Measurements from ENCODE around the gene SDK2. TPM values are rescaled to one million over a fixed set of nuclear protein-coding genes. Genes with fewer than 3 reads are reported as not detected.

Gene SDK2
- polyA plus RNA-seq, 2 of the 4 experiments (the other 2 are of a cell fraction), result 0.36 to 0.57 TPM

DNA sequence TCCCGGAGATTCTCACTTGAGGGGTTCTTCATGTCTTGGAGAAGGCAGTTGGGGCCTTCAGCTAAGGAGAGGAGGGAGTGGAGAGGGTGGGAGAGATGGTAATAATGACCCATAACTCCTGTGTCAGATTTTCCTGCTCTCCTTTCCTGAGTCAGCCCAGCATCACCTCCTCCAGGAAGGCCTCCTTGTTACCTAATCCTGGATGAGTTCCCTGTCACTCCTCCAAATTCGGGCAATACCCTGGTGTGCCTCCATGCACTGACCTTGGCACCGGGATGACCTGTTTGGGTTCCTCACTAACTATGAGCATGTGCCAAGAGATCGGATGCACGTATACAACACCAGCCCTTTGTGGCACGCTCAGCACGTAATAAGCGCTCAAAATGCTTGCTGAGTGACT lies 38.8 kb downstream of the SDK2 start:
- H3K4me3 ChIP-seq, result no peak overlapping the region
- CTCF ChIA-PET, result interaction anchor here (0.9 kb wide), 1 partner anchor 11 kb away, joined by 3 read pairs; no protein-coding TSS in a partner anchor
- H3K4me1 ChIP-seq, result no peaks in the 10 kb centered on the region
- FAIRE-seq (no peak), ATAC-seq (no peak), DNase-seq (ENCODE audit: low read depth in 1 of 2, low spot score in 1 of 2) (no peak)
- POLR2A ChIA-PET, result no interaction called here
- no peak overlapping the region for H3K27ac ChIP-seq
- H3K4me2 ChIP-seq, result no peak overlapping the region
- no peak for TF ChIP-seq GATA3 (IDR thresholded peaks at IDR 0.05; ENCODE audit: borderline replicate concordance)
- TF ChIP-seq ZFP36 (IDR thresholded peaks at IDR 0.05; ENCODE audit: borderline replicate concordance, partially characterized antibody), result peak; percentile 59
- peaks cover 19% of the 10 kb centered on the region for H3K9me3 ChIP-seq
- WGBS (ENCODE audit: missing lambda C conversion rate), result 62% methylated on average over 8 of the region's 8 CpGs

DNA sequence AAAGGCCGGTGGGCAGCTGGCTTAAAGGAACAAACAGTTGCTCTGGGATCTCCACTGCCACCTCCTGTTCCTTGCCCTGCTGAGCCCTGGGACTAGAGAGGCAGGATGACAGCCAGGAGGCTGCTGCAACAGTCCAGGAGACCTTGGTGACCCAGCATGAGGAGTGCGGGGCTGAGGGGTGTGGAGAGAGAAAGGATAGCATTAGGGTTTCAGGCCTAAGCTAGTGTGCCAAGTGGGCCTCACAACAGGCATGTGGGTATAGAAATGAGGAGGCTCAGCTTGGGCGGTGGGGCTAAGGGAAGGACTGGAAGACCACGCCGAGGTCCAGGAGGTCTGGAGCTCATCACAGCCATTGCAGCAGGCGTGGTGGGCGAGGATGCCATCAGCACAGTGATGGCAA lies 39.8 kb downstream of the SDK2 start:
- CTCF ChIA-PET, result interaction anchor here (1.2 to 2.0 kb wide), 2 partner anchors 42 to 175 kb away, joined by 3 to 5 read pairs; no protein-coding TSS in a partner anchor
- POLR2A ChIA-PET, result no interaction called here

DNA sequence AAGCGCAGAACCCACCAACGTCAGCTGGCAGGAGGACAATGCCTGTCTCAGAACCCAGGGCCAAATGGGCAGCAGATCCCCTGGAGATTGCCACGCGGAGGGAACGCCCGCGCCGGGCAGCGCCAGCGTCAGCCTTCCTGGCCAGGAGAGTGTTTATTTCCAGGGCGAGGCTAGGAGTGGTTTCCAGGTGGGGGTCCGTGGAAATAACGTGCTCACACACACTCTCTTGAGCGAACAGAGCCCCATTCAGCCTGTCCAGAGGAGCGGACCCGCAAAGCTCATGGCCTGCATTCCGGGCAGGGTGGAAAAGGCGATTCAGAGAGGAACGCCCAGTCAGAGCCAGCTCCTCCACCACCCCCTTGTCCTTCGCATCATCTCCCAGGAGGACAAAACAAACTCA lies 40.3 kb downstream of the SDK2 start:
- Histone ChIP-seq H3K27ac (no peak overlapping the region), H3K9me3 (peaks cover 19% of the 10 kb centered on the region), H3K4me2 (no peak overlapping the region), H3K4me3 (no peak overlapping the region), H3K4me1 (no peaks in the 10 kb centered on the region)
- no peak for ATAC-seq
- WGBS (ENCODE audit: missing lambda C conversion rate), result 72% methylated on average over 20 of the region's 20 CpGs
- FAIRE-seq, result no peak
- ChIA-PET CTCF (interaction anchor here (1.2 to 2.0 kb wide), 2 partner anchors 42 to 174 kb away, joined by 3 to 5 read pairs; no protein-coding TSS in a partner anchor), POLR2A (no interaction called here)
- DNase-seq (ENCODE audit: low read depth in 1 of 2, low spot score in 1 of 2), result no peak
- TF ChIP-seq CHD2 (IDR thresholded peaks at IDR 0.05; ENCODE audit: low read length, partially characterized antibody) (no peak), GATA3 (IDR thresholded peaks at IDR 0.05; ENCODE audit: borderline replicate concordance) (no peak)

More for the DNA sequence above, 39.8 kb downstream of the SDK2 start:
- Histone ChIP-seq H3K9me3 (peaks cover 19% of the 10 kb centered on the region), H3K4me3 (no peak overlapping the region), H3K27ac (no peak overlapping the region), H3K4me1 (no peaks in the 10 kb centered on the region), H3K4me2 (no peak overlapping the region)
- TF ChIP-seq CHD2 (IDR thresholded peaks at IDR 0.05; ENCODE audit: low read length, partially characterized antibody) (no peak), ZC3H11A (IDR thresholded peaks at IDR 0.05) (no peak), HOXB13 (CRISPR knock-in tag; IDR thresholded peaks at IDR 0.05; ENCODE audit: low read depth) (no peak), ZNF302 (CRISPR knock-in tag; IDR thresholded peaks at IDR 0.05) (no peak), POLR2AphosphoS2 (conservative IDR thresholded peaks at IDR 0.05; ENCODE audit: low read length) (no peak), FOSB (CRISPR knock-in tag; IDR thresholded peaks at IDR 0.05) (no peak), FOXS1 (CRISPR knock-in tag; IDR thresholded peaks at IDR 0.05) (no peak)
- TF ChIP-seq, protein P1, sequence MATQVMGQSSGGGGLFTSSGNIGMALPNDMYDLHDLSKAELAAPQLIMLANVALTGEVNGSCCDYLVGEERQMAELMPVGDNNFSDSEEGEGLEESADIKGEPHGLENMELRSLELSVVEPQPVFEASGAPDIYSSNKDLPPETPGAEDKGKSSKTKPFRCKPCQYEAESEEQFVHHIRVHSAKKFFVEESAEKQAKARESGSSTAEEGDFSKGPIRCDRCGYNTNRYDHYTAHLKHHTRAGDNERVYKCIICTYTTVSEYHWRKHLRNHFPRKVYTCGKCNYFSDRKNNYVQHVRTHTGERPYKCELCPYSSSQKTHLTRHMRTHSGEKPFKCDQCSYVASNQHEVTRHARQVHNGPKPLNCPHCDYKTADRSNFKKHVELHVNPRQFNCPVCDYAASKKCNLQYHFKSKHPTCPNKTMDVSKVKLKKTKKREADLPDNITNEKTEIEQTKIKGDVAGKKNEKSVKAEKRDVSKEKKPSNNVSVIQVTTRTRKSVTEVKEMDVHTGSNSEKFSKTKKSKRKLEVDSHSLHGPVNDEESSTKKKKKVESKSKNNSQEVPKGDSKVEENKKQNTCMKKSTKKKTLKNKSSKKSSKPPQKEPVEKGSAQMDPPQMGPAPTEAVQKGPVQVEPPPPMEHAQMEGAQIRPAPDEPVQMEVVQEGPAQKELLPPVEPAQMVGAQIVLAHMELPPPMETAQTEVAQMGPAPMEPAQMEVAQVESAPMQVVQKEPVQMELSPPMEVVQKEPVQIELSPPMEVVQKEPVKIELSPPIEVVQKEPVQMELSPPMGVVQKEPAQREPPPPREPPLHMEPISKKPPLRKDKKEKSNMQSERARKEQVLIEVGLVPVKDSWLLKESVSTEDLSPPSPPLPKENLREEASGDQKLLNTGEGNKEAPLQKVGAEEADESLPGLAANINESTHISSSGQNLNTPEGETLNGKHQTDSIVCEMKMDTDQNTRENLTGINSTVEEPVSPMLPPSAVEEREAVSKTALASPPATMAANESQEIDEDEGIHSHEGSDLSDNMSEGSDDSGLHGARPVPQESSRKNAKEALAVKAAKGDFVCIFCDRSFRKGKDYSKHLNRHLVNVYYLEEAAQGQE (IDR thresholded peaks at IDR 0.05), result no peak
- TF ChIP-seq, protein P2, sequence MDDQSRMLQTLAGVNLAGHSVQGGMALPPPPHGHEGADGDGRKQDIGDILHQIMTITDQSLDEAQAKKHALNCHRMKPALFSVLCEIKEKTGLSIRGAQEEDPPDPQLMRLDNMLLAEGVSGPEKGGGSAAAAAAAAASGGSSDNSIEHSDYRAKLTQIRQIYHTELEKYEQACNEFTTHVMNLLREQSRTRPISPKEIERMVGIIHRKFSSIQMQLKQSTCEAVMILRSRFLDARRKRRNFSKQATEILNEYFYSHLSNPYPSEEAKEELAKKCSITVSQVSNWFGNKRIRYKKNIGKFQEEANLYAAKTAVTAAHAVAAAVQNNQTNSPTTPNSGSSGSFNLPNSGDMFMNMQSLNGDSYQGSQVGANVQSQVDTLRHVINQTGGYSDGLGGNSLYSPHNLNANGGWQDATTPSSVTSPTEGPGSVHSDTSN (IDR thresholded peaks at IDR 0.05), result no peak
- TF ChIP-seq, protein P3, sequence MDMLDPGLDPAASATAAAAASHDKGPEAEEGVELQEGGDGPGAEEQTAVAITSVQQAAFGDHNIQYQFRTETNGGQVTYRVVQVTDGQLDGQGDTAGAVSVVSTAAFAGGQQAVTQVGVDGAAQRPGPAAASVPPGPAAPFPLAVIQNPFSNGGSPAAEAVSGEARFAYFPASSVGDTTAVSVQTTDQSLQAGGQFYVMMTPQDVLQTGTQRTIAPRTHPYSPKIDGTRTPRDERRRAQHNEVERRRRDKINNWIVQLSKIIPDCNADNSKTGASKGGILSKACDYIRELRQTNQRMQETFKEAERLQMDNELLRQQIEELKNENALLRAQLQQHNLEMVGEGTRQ (IDR thresholded peaks at IDR 0.05), result no peak
- TF ChIP-seq, protein P4, sequence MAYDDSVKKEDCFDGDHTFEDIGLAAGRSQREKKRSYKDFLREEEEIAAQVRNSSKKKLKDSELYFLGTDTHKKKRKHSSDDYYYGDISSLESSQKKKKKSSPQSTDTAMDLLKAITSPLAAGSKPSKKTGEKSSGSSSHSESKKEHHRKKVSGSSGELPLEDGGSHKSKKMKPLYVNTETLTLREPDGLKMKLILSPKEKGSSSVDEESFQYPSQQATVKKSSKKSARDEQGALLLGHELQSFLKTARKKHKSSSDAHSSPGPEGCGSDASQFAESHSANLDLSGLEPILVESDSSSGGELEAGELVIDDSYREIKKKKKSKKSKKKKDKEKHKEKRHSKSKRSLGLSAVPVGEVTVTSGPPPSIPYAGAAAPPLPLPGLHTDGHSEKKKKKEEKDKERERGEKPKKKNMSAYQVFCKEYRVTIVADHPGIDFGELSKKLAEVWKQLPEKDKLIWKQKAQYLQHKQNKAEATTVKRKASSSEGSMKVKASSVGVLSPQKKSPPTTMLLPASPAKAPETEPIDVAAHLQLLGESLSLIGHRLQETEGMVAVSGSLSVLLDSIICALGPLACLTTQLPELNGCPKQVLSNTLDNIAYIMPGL (CRISPR knock-in tag; IDR thresholded peaks at IDR 0.05; ENCODE audit: borderline replicate concordance), result no peak
- ATAC-seq (no peak), FAIRE-seq (no peak), DNase-seq (ENCODE audit: low read depth in 1 of 2, low spot score in 1 of 2) (no peak)
- WGBS (ENCODE audit: missing lambda C conversion rate), result 78% methylated on average over 7 of the region's 7 CpGs

Data from A549 (cell line).